ENCODE results near the gene GNMT.

The GNMT gene

DNA sequence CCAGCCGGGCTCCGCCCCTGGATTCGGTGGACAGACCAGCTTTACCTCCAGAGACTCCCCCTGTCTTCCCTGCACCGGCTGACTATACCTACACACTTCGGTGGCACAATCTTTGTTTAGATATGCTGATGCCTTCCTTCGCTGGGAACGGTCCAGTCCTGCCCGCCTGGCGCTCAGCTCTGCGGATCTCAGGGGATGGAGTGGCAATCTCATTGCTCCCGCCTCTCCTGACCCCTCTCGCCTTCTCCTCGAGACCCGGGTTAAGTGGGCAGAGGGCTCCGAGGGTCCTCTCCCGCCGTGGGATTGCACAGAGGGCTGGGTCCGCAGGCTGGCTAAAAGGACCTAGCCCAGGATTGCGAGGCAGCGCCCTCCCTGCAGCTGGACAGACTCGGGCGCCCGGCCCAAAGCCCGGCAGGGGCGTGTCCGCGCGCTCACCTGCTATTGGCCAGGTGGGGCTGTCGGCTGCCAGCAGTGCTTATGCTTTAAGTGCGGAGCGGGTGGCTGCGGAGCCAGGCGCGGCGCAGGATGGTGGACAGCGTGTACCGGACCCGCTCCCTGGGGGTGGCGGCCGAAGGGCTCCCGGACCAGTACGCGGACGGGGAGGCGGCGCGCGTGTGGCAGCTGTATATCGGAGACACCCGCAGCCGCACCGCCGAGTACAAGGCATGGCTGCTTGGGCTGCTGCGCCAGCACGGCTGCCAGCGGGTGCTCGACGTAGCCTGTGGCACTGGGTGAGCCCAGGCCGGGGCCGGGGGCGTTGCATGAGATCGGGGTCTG lies at the start of gene GNMT:
GNMT (plus strand) TSS at position 512 of the 777 bp plus-strand sequence; CDS start at position 526, 14 bp downstream.
- DNase-seq (ENCODE audit: low read depth), result no peak

GRCh38 chr6:42911171-42912021 lies 49.2 kb upstream of the GNMT start:
- DNase-seq (ENCODE audit: low read depth), result no peak

- no peak for DNase-seq (ENCODE audit: low read depth)
These were observed 46.0 kb upstream of the GNMT start for GRCh38 chr6:42914546-42914945.

DNA sequence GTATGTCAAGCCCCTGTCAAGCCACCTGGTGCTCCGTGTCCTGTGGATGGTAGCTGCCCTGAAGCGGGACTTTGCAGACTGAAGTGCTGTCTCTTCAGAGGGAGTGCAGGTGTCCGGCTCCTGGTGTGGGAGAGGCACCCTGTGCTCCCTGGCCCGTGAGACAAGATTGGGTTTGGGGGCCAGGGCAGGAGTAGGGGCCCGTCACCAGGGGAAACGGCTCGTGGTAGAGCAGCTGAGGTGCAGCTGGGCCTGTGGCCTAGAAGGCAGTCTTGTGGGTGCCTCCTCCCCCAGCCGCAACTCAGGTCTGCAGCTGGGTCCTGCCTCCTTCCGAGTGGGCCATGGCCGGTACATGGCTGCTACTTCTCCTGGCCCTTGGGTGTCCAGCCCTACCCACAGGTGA lies 44.8 kb upstream of the GNMT start, which contains the start of gene PTCRA:
PTCRA (plus strand) TSS at position 322 of the 400 bp plus-strand sequence; CDS start at position 339, 17 bp downstream.
- no peak for DNase-seq (ENCODE audit: low read depth)

GRCh38 chr6:42916288-42916687 lies 44.3 kb upstream of the GNMT start:
- DNase-seq (ENCODE audit: low read depth), result no peak

- no peak for DNase-seq (ENCODE audit: low read depth)
These were observed 38.8 kb upstream of the GNMT start for GRCh38 chr6:42921801-42922200.

DNA sequence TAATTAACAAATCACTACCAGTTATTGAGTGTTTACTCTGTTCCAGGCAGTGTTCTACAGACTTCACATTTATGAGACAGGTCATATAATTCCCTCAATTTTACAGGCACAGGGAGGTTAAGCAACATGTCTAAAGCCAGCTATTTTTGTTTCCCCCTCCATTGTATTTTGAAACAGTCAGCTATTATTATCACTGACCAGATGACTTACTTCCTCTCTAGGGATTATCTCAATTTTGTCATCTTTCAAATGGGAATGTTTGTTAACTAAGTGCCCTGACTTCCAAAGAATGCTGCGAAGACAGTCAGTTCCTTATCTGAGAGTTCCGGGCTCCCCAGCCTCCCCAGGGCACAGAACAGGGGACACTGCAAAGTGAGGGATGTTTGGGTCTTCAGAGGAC lies 36.9 kb upstream of the GNMT start:
- DNase-seq (ENCODE audit: low read depth), result no peak

- DNase-seq (ENCODE audit: low read depth), result no peak
These were observed 35.2 kb upstream of the GNMT start for GRCh38 chr6:42925248-42925857.

DNA sequence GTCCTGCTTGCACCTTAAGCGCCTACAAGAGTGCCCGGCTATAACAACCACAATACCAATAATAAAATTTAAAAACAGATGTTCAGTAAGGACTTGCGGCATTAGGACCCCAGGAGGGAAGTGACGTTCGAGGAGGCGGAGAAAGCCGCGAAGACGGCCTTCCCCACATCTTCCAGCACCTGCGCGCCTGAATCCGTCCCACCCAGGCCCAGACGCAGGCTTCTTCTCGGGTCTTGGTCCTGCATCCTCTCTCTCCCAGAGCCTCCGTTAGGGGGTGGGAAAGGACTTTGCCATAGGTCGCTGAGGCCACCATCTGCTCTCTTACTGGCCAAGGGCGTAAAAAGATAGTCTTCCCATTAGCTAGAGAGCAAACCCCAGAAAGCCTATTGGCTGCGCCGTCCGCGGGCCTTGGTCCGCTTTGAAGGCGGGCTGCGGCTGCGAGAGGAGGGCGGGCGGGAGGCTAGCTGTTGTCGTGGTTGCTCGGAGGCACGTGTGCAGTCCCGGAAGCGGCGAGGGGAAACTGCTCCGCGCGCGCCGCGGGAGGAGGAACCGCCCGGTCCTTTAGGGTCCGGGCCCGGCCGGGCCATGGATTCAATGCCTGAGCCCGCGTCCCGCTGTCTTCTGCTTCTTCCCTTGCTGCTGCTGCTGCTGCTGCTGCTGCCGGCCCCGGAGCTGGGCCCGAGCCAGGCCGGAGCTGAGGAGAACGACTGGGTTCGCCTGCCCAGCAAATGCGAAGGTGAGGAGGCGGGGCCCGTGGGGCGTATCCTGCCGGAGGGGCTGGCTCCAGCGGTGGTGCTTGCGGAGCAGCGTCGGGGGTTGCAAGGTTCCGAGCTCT lies 31.4 kb upstream of the GNMT start, which contains the start of gene CNPY3:
CNPY3 (plus strand) TSS at position 495 of the 835 bp plus-strand sequence; CDS start at position 586, 91 bp downstream.
- DNase-seq (ENCODE audit: low read depth), result peak; percentile 99

- peak; percentile 62 for DNase-seq (ENCODE audit: low read depth)
These were observed 30.7 kb upstream of the GNMT start for GRCh38 chr6:42929821-42930360.

GRCh38 chr6:42932412-42932811 lies 28.1 kb upstream of the GNMT start:
- no peak for DNase-seq (ENCODE audit: low read depth)

DNA sequence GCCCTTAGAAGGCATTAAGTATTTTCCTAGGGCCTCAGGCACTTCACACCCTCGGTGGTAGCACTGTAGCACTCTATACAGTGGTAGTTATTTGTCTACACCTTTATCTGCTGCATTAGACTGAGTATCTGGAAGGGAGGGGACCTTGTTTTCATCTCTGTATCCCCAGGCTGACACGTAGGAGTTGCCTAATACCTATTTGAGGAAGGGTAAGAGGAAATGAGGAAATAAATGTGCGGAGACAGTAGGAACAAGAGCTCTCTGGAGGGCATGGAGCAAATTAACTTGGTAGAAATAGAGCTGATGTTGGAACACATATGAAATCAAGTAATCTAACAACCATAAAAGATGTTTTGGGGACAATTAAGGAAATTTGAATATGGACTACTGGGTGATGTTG lies 27.3 kb upstream of the GNMT start:
- no peak for DNase-seq (ENCODE audit: low read depth)

- no peak for DNase-seq (ENCODE audit: low read depth)
These were observed 25.2 kb upstream of the GNMT start for GRCh38 chr6:42935322-42935721.

GRCh38 chr6:42936398-42936797 lies 24.2 kb upstream of the GNMT start:
- no peak for DNase-seq (ENCODE audit: low read depth)

GRCh38 chr6:42937548-42938427 lies 22.8 kb upstream of the GNMT start:
- no peak for DNase-seq (ENCODE audit: low read depth)

- no peak for DNase-seq (ENCODE audit: low read depth)
These were observed 22.1 kb upstream of the GNMT start for GRCh38 chr6:42938428-42938796.

DNA sequence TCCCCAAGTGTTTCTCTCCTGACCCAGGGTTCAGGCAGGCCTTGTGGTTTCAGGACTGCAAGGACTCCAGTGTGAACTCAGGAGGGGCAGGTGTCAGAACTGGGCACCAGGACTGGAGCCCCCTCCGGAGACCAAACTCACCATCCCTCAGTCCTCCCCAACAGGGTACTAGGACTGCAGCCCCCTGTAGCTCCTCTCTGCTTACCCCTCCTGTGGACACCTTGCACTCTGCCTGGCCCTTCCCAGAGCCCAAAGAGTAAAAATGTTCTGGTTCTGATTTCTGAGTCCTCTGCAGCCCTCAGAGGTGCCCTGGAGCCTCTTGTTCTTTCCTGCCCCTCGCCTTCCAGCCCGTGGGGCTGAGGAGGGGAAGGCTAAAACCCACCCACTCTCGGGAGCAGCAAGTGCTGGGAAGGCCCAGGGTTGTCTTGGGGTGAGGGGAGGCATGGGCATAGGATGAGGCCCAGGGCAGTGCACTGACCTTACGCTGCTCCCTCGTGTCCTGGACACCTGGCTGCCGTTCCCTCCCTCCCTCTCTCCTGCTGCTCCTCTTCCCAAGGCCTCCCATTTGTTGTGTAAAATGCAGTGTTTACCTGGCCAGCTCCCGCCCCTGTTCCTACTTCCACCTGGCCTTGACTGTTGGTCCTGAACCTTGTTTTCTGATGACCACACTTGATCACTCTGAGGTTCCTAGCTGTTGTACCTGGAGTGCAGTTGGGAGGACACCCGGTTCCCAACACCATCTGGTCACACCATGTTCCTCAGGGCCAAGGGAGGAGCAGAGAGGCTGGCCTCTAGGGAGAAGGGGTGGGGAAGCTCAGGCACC lies 21.4 kb upstream of the GNMT start:
- DNase-seq (ENCODE audit: low read depth), result no peak

- no peak for DNase-seq (ENCODE audit: low read depth)
These were observed 20.8 kb upstream of the GNMT start for GRCh38 chr6:42939810-42940167.

- no peak for DNase-seq (ENCODE audit: low read depth)
These were observed 20.0 kb upstream of the GNMT start for GRCh38 chr6:42940493-42941045.

All from HS-27A (cell line).